Ovary (tissue), 9 donors: ENCODE data around the gene THSD4. TPM values are rescaled to one million over a fixed set of nuclear protein-coding genes. Genes with fewer than 3 reads are reported as not detected.

ENCODE experiments used
- DNase-seq, 5 donors: peaks; one replicate each; pipeline ENCODE4 v3.0.0-alpha.2; 2019 to 2020
- H3K27ac ChIP-seq, 2 donors: fragments of 200-600 bp; one replicate each; pipeline versions ENCODE4 v1.5.1 to v1.8.0; 2019 to 2022
- H3K27me3 ChIP-seq: fragments of 200-600 bp; one replicate; pipeline ENCODE4 v1.8.0; 2022
- H3K36me3 ChIP-seq: fragments of 200-600 bp; sonication (generic); one replicate; pipeline ENCODE4 v1.5.1; 2019
- H3K4me1 ChIP-seq: one replicate; pipeline ENCODE4 v1.8.1; 2013; ENCODE audit warnings: mild to moderate bottlenecking, moderate library complexity; ENCODE audit not compliant: insufficient read depth
- H3K4me3 ChIP-seq: fragments of 200-600 bp; sonication (generic); one replicate; pipeline ENCODE4 v1.5.1; 2017
- H3K9me3 ChIP-seq, 2 donors: fragments of 200-600 bp in 1 of 2; sonication (generic) in 1 of 2; one replicate each; pipeline versions ENCODE4 v1.5.1 to v1.8.1; 2013 to 2019; ENCODE audit warnings: mild to moderate bottlenecking in 1 of 2, moderate library complexity in 1 of 2
- CTCF ChIP-seq, 3 donors: fragments of 450-650 bp in 2 of 3; fragments of 200-600 bp in 1 of 3; IDR thresholded peaks; one replicate each; pipeline versions ENCODE4 v1.5.1 to v1.8.0; 2016 to 2022; ENCODE audit warnings: antibody characterized with exemption in 3 of 3, mild to moderate bottlenecking in 1 of 3
- EP300 ChIP-seq: sonication (generic); formaldehyde crosslinking; IDR thresholded peaks from one replicate; pipeline ENCODE4 v1.6.1; 2017; ENCODE audit warnings: antibody characterized with exemption
- POLR2A ChIP-seq: fragments of 450-650 bp; IDR thresholded peaks from one replicate; pipeline ENCODE4 v1.6.1; 2017; ENCODE audit warnings: antibody characterized with exemption, mild to moderate bottlenecking, moderate library complexity
- WGBS, 3 donors: extraction: QIAGEN DNeasy Blood & Tissue Kit in 1 of 3; methylation state at CpG; one replicate each; pipeline versions ENCODE4 v1.1.5 to v1.1.7; 2013 to 2017; 5-methylcytosine and 5-hydroxymethylcytosine counted together
- intact Hi-C, 4 donors: fragments of 100-400 bp; cut with DNase I; formaldehyde crosslinking; loops; one replicate each; pipeline versions ENCODE4 v1.11.0 to v1.15.1; 2022 to 2023
- polyA plus RNA-seq, 2 donors: library from polyadenylated mRNA; stranded (reverse); fragments of 200-250 nt in 1 of 2; fragments of 350-450 nt in 1 of 2; fragmentation: Illumina TruSeq in 1 of 2; extraction: RNeasy Lipid Tissue Mini Kit (QIAGEN cat#74804) in 1 of 2; gene quantifications; one replicate each; pipeline ENCODE4 v1.2.3, GENCODE V29; 2013 to 2014
- total RNA-seq, 7 donors: library from RNA; depleted of rRNA in 2 of 7; stranded (reverse); fragments of >200 nt in 2 of 7; fragmentation: NEBNext Ultra II Directional in 3 of 7; extraction: Animal tissue kit (Norgen Biotek cat#: 25700) in 3 of 7; gene quantifications; one replicate each; pipeline versions ENCODE4 v1.1.0 to v1.2.4, GENCODE V29; 2016 to 2023
- donor health status: DM: no; HTN: no; CAD: no; lungs with moderate emphysema.
- donor health status: DM: no; HTN: no; CAD: no.
- donor health status: Bipolar disorder and iron deficiency.
- donor health status: DM: yes; HTN: yes; CAD: no.
- donor health status: DM: no; HTN: no; CAD: no.
- donor health status: DM: yes; HTN: yes; CAD: no.

The THSD4 gene
- total and polyA plus RNA-seq, 9 donors, result 3.2 to 53.4 (median 13.5) TPM

- Histone ChIP-seq H3K27ac (no peak overlapping the region), H3K36me3 (no peaks in the 10 kb centered on the region), H3K4me1 (peaks cover 2% of the 10 kb centered on the region), H3K4me3 (no peak overlapping the region), H3K27me3 (no peaks in the 10 kb centered on the region), H3K9me3 (no peaks in the 10 kb centered on the region)
- intact Hi-C loops, result no loop called here
- TF ChIP-seq CTCF (IDR thresholded peaks at IDR 0.05) (no peak), EP300 (no peak), POLR2A (no peak)
- WGBS, 3 donors, result 63 to 74% (median 74%) methylated on average over 3 of the region's 3 CpGs
- DNase-seq, result no peak
Measured at GRCh38 chr15:71275098-71275497, 159.8 kb downstream of the THSD4 start.

- Histone ChIP-seq H3K27ac (no peak overlapping the region), H3K36me3 (no peaks in the 10 kb centered on the region)
- intact Hi-C loops, result no loop called here
Measured at GRCh38 chr15:71275566-71276335, 160.5 kb downstream of the THSD4 start.

GRCh38 chr15:71276336-71276665, 161.0 kb downstream of the THSD4 start:
- no peak overlapping the region for H3K27ac ChIP-seq
- intact Hi-C loops, result no loop called here
- WGBS, 3 donors, result 95 to 97% (median 96%) methylated on average over 4 of the region's 4 CpGs
- no peak overlapping the region for H3K4me3 ChIP-seq
- no peaks in the 10 kb centered on the region for H3K27me3 ChIP-seq
- DNase-seq, result no peak
- no peaks in the 10 kb centered on the region for H3K36me3 ChIP-seq
- no peaks in the 10 kb centered on the region for H3K9me3 ChIP-seq
- H3K4me1 ChIP-seq, result peaks cover 2% of the 10 kb centered on the region
- TF ChIP-seq POLR2A, result no peak
- no peak for TF ChIP-seq EP300
- TF ChIP-seq CTCF (IDR thresholded peaks at IDR 0.05), result no peak

More at GRCh38 chr15:71275566-71276335, 160.5 kb downstream of the THSD4 start:
- Histone ChIP-seq H3K4me3 (no peak overlapping the region), H3K4me1 (peaks cover 2% of the 10 kb centered on the region), H3K9me3 (no peaks in the 10 kb centered on the region), H3K27me3 (no peaks in the 10 kb centered on the region)
- 86 to 89% (median 87%) methylated on average over 9 of the region's 9 CpGs for WGBS, 3 donors
- TF ChIP-seq EP300 (no peak), POLR2A (no peak), CTCF (IDR thresholded peaks at IDR 0.05) (no peak)
- no peak for DNase-seq

GRCh38 chr15:71278989-71279756, 163.9 kb downstream of the THSD4 start:
- intact Hi-C loops, result no loop called here
- peaks cover 2% of the 10 kb centered on the region for H3K4me1 ChIP-seq
- no peak overlapping the region for H3K4me3 ChIP-seq

More at GRCh38 chr15:71278989-71279756, 163.9 kb downstream of the THSD4 start:
- H3K36me3 ChIP-seq, result no peaks in the 10 kb centered on the region
- no peak overlapping the region for H3K27ac ChIP-seq
- no peaks in the 10 kb centered on the region for H3K9me3 ChIP-seq
- DNase-seq, result peak in 1 of 5 donors; percentile 47
- H3K27me3 ChIP-seq, result no peaks in the 10 kb centered on the region
- 38 to 52% (median 51%) methylated on average over 15 of the region's 15 CpGs for WGBS, 3 donors
- no peak for TF ChIP-seq POLR2A
- no peak for TF ChIP-seq EP300
- no peak for TF ChIP-seq CTCF (IDR thresholded peaks at IDR 0.05)
